ENCODE results near the gene HOOK2.
"Not testable (repeated sequence)": the region's sequence is repeated elsewhere in the genome, so short reads cannot be mapped to it uniquely, and the experiment has no call there.

Gene HOOK2

DNA sequence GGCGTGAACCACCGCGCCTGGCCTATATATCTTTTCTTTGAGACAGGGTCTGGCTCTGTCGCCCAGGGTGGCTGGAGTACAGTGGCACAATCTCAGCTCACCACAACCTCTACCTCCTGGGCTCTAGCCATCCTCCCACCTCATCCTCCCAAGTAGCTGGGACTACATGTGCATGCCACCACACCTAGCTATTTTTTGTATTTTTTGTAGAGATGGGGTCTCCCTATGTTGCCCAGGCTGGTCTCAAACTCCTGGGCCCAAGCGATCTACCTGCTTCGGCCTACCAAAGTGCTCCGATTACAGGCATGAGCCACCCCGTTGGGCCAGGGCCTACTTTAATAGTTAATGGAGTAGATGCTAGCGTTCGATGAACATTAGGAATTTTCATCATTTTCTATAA, 55.1 kb downstream of the HOOK2 start:
- no peak for DNase-seq

DNA sequence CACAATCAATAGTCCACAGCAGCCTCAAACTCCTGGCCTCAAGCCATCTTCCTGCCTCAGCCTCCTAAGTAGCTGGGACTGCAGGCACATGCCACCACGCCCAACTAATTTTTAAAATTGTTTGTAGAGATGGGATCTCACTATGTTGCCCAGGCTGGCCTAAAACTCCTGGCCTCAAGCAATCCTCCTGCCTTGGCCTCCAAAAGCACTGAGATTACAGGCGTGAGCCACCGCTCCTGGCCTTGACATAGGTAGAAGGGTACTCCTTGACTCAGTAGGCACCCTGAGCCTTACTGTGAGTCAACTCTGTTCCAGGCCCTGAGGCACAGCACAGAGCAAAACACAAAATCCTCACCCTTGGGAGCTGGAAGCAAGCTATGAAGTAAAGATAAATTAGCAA, 59.4 kb downstream of the HOOK2 start:
- no peak for DNase-seq

DNA sequence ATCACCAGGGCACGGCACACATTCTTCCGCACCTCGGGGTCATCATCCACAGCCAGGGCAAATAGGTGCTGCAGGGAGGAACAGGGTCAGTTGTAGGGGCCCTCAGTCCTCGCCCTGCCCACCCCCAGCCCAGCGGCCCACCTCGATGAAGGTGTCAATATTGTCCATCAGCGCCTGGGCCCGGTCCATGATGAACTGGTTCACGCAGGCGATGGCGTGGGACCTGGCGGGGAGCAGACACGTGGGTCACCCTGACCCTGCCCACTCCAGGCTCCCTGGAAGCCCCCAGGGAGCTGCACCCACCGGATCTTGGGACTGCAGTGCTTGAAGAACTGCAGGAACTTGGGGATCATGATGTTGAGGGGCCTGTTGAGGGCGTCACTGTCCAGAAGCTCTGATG, 60.2 kb downstream of the HOOK2 start:
- DNase-seq: no peak

DNA sequence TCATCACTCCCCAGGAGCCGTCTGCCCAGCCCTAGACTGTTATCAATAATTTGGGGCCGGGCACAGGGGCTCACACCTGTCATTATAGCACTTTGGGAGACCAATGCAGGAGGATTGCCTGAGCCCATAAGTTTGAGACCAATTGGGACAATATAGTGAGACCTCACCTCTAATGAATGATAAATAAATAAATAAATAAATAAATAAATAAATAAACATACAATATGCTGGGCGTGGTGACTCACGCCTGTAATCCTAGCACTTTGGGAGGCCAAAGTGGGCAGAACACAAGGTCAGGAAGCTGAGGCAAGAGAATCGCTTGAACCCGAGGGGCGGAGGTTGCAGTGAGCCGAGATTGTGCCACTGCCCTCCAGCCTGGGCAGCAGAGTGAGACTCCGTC, 62.0 kb downstream of the HOOK2 start:
- not testable (repeated sequence) for DNase-seq

Measured in NCI-H510A treated with DMSO at 0.1 percent for 48 hours (cell line).